HG03064 (cell line): ENCODE results near the gene SPHK1.

Experiments used
- ATAC-seq: cut with Tn5 transposase; IDR thresholded peaks from one replicate; pipeline ENCODE4 v1.9.1; 2021; ENCODE audit warnings: low read depth; ENCODE audit not compliant: unreplicated experiment

The SPHK1 gene

GRCh38 chr17:76405607-76405966 lies 21.2 kb downstream of the SPHK1 start:
- no peak for ATAC-seq

GRCh38 chr17:76405967-76406647 lies 21.7 kb downstream of the SPHK1 start:
- no peak for ATAC-seq

DNA sequence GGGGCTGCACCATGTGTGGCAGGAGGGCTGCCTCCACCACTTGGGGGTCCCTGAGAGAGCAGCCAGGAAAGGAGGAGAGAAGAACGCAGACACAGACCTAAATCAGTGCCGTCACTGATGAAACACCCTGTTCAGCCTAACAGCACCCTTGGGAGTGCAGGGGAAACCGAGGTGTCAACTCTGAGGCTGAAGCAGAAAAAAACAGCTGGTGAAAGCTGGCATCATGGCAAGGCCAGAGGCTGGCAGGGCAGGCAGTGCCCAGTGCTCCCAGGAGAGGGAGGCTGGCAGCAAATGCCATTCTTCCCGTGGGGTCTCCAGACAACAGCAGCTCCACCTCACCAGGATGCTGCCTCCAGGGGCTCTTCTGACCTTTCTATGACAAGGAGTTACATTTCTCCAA lies 23.1 kb downstream of the SPHK1 start:
- ATAC-seq = no peak

DNA sequence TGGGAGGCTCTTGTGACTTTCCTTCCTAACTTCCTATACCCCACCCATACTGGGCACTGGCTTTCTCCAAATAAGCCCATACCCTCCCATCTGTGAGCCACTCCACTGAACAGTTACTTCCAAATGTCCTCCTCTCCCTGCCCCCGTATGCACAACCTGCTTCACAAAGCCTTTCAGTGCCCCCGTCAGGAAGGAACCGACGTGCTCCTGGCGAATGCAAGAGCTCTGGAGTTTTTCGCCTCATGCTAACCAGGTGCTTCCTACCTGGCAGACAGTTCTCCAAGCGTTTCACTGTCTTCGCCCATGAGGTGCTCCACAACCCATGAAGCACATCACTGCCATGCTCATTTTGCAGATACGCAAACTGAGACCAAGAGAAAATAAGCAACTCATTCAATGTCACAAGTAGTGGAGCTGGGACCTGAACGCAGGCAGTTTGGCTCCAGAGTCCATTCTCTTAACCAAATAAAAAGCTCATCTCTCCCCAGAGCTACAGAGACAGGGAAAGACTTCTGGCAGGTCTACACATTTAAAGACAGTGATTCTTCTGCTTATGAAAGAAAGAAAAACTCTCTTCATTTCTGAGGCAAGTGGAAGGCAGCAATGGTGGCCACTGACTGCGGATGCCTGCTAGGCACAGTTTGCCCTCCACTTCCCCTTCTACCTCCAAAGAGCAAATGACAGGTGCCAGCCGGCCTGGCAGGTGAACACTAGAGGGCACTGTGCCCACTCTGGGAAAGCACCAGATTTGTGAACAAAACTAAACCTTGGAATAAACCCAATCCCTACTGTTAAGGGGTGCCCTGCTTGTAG lies 23.8 kb downstream of the SPHK1 start:
- no peak for ATAC-seq

DNA sequence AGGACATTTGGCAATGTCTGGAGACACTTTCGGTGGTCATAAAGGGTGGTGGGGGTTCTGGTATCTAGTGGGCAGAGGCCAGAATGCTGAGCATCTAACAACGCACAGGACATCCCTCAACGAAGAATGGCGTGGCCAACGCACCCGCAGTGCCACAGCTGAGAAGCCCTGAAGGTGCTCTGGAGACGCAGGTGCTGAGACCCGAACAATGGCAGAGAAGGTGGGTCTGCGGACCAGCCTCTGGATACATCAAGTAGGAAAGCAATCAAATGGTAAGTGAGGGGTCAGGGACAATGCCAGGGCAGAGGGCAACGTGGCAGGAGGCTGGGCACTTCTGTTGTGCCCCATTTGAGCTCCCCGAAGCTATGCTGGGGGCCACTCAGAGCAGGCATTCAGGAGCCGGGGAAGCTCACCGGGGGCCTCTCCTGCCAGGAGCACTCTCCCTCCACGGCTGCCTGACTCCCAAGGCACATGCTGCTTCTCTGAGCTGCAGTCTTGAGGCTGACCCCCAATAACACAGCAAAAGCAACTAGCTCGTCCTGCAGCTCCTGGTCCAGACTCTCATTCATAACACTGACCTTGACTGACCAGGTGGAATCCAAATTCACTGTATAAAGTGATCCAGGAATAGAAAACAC lies 26.0 kb downstream of the SPHK1 start:
- no peak for ATAC-seq

DNA sequence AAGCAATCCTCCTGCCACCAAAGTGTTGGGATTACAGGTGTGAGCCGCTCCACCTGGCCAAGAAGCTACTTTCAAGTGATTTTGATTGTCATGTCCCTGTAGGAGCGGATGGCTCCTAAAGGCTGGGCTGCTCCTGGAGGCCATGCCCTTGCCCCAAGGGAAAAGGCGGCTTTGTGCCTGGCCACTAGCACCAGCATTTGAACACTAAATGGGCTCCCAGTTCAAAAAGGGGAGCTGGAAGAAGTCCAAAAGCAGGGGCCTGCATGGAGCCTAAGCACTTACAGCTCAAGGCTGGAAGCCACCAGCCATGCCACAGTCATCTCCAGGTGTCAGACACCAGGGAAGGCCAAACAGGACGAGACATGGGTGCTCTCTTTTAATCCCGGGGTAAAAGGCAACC lies 26.8 kb downstream of the SPHK1 start:
- no peak for ATAC-seq

GRCh38 chr17:76414334-76415295 lies 30.2 kb downstream of the SPHK1 start:
- ATAC-seq = no peak

DNA sequence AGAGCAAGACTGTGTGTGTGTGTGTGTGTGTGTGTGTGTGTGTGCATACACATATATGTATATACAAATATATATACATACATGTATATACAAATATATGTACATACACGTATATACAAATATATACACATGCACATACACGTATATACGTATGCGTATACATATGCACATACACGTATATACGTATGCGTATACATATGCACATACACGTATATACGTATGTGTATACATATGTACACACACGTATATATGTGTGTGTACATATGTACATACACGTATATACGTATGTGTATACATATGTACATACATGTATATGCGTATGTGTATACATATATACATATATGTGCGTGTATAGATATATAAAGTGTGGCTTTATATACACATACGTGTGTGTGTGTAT lies 31.4 kb downstream of the SPHK1 start:
- ATAC-seq = no peak

- no peak for ATAC-seq
Observed at GRCh38 chr17:76416457-76416856, 32.0 kb downstream of the SPHK1 start.

- ATAC-seq = no peak
Observed at GRCh38 chr17:76416899-76417298, 32.5 kb downstream of the SPHK1 start.

GRCh38 chr17:76417499-76418143 lies 33.2 kb downstream of the SPHK1 start:
- ATAC-seq = no peak

GRCh38 chr17:76419576-76420260 lies 35.3 kb downstream of the SPHK1 start:
- no peak for ATAC-seq

GRCh38 chr17:76420356-76421043 lies 36.1 kb downstream of the SPHK1 start:
- ATAC-seq = no peak

GRCh38 chr17:76421044-76421407 lies 36.6 kb downstream of the SPHK1 start:
- no peak for ATAC-seq

- no peak for ATAC-seq
Observed at GRCh38 chr17:76422406-76422805, 38.0 kb downstream of the SPHK1 start.

DNA sequence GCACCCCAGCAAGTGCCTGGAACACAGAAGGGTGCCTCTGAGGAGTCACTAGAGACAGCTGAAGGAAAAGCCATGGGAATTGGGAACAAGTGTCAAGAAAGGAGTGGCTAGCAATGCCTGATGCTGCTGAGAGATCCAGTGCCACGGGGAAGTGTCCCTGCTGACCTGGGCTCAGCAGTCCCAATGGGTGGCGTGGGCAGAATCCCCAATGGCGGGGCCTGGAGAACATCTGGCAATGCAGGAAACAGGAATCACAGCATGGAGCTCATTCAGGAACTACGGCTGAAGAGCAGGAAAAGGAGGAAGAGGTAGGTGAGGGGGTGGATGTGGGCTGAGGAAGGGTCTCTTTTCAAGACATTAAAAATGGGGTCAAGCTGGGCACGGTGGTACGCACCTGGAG lies 38.5 kb downstream of the SPHK1 start:
- ATAC-seq = no peak

DNA sequence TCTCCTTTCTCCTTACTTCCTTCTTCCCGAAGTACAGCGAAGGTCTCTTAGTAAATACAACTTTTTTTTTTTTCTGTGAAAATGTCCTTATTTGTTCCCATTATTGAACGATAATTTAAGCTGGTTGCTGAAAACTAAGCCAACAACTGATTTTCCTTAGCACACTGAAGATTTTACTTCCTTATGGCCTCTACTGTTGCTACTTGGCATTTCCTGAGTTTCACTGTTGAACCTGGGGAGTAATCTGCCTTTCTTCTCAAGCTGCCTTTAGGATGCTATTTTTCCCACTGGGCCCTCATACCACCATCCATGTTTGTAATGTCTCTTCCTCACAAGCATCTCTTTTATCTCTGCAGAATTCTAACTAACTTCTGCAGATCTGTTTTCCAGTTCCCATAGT lies 42.4 kb downstream of the SPHK1 start:
- no peak for ATAC-seq

DNA sequence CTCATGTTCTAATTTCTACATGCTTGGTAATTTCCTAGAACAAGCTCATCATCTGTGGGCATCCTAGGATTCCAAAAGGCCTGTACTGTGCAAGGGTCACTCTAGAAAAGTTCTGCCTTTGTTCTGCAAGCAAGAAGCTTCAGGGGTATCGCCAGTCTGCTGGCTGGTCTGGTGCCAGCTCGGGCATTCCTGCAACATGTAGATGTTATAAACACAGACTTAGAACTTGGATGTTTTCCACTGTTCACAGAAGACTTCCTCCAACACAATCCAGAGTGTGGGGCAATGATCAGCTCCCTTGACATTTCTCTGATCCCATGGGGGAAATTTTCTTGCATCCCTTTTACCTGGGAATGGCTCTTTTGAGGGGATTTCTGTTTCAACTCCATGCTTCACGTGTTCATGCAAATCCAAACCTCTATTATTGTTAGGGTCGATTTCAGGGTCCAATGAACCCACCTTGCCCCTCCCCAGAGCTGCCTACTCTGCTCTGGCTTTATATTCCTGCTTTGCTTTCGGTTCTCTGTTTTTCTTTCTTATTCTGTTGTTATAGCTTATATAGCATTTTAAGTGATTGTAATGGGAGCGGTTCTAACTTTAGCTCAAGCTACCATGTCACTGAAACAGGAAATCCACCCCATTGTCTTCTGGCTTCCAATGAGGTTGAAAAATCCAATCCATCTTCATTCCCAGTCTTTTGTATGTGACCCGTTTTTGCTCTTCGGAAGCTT lies 43.3 kb downstream of the SPHK1 start:
- ATAC-seq = no peak
